GM03348 (cell line): ENCODE measurements around the gene KIF21B.

ENCODE experiments used
- DNase-seq: peaks from one replicate; pipeline ENCODE4 v3.0.0; 2012; ENCODE audit warnings: low spot score

Gene KIF21B

GRCh38 chr1:201023517-201023902, at the start of gene KIF21B:
Gene KIF21B, minus strand, starts transcription at chr1:201023714. Its CDS starts 331 bp downstream, at chr1:201023383.
- peak; percentile 83 for DNase-seq

- no peak for DNase-seq
These were observed 49.4 kb upstream of the KIF21B start for GRCh38 chr1:201072922-201073321.

- DNase-seq, result no peak
These were observed 48.6 kb upstream of the KIF21B start for GRCh38 chr1:201072149-201072548.

GRCh38 chr1:201069636-201070035, 46.1 kb upstream of the KIF21B start:
- no peak for DNase-seq

- no peak for DNase-seq
These were observed 45.5 kb upstream of the KIF21B start for GRCh38 chr1:201068976-201069375.

GRCh38 chr1:201066986-201067385, 43.5 kb upstream of the KIF21B start:
- DNase-seq, result no peak

GRCh38 chr1:201065686-201066085, 42.2 kb upstream of the KIF21B start:
- DNase-seq, result no peak

- no peak for DNase-seq
These were observed 41.3 kb upstream of the KIF21B start for GRCh38 chr1:201064806-201065205.

- DNase-seq, result no peak
These were observed 39.6 kb upstream of the KIF21B start for GRCh38 chr1:201063145-201063544.

GRCh38 chr1:201062511-201063091, 39.1 kb upstream of the KIF21B start:
- no peak for DNase-seq

- DNase-seq, result no peak
These were observed 38.4 kb upstream of the KIF21B start for GRCh38 chr1:201061886-201062285.

- DNase-seq, result no peak
These were observed 37.5 kb upstream of the KIF21B start for GRCh38 chr1:201061049-201061448.

GRCh38 chr1:201060586-201060985, 37.1 kb upstream of the KIF21B start:
- no peak for DNase-seq

GRCh38 chr1:201059871-201060555, 36.5 kb upstream of the KIF21B start:
- DNase-seq, result no peak

GRCh38 chr1:201059401-201059800, 35.9 kb upstream of the KIF21B start:
- no peak for DNase-seq

GRCh38 chr1:201054091-201054543, 30.6 kb upstream of the KIF21B start:
- DNase-seq, result no peak

- no peak for DNase-seq
These were observed 29.8 kb upstream of the KIF21B start for GRCh38 chr1:201053155-201053860.

- DNase-seq, result no peak
These were observed 27.9 kb upstream of the KIF21B start for GRCh38 chr1:201051399-201051798.

- DNase-seq, result peak; percentile 62
These were observed 27.2 kb upstream of the KIF21B start for GRCh38 chr1:201050515-201051277.

GRCh38 chr1:201049248-201049831, 25.8 kb upstream of the KIF21B start:
- no peak for DNase-seq

- no peak for DNase-seq
These were observed 25.0 kb upstream of the KIF21B start for GRCh38 chr1:201048521-201048920.

GRCh38 chr1:201044119-201044518, 20.6 kb upstream of the KIF21B start:
- no peak for DNase-seq
